Neural cell (in vitro differentiated cells): ENCODE data around the gene MVB12A. TPM values are rescaled to one million over a fixed set of nuclear protein-coding genes. Genes with fewer than 3 reads are reported as not detected.

Source experiments
- H2AFZ ChIP-seq: fragments of 200-600, 300-800 bp; sonication (generic), shearing (Covaris generic); 2 replicates; pipeline ENCODE4 v1.6.0; 2014; ENCODE audit warnings: low read depth, mild to moderate bottlenecking, antibody characterized with exemption, low read length, moderate library complexity
- H3F3A ChIP-seq: fragments of 200-600 bp; shearing (Covaris generic); 2 replicates; pipeline ENCODE4 v1.6.1; 2016; ENCODE audit warnings: mild to moderate bottlenecking, moderate library complexity, mixed read lengths, antibody characterized with exemption, low read length; ENCODE audit not compliant: insufficient read depth, poor library complexity, severe bottlenecking
- H3K27ac ChIP-seq: fragments of 200-600, 300-800 bp; sonication (generic), shearing (Covaris generic); 2 replicates; pipeline ENCODE4 v1.5.1; 2014; ENCODE audit warnings: mild to moderate bottlenecking, low read length, moderate library complexity
- H3K27me3 ChIP-seq: fragments of 300-800, 200-600 bp; sonication (generic), shearing (Covaris generic); 2 replicates; pipeline ENCODE4 v1.6.0; 2014; ENCODE audit warnings: mild to moderate bottlenecking, low read depth, low read length, moderate library complexity; ENCODE audit not compliant: insufficient read depth
- H3K36me3 ChIP-seq: fragments of 300-800, 200-600 bp; sonication (generic), shearing (Covaris generic); 2 replicates; pipeline ENCODE4 v1.5.1; 2014; ENCODE audit warnings: mild to moderate bottlenecking, antibody characterized with exemption, low read length, moderate library complexity; ENCODE audit not compliant: insufficient read depth
- H3K4me2 ChIP-seq: fragments of 300-800, 200-600 bp; sonication (generic), shearing (Covaris generic); 2 replicates; pipeline ENCODE4 v1.6.0; 2014; ENCODE audit warnings: mild to moderate bottlenecking, low read length
- H3K4me3 ChIP-seq: fragments of 300-800, 200-600 bp; sonication (generic), shearing (Covaris generic); 2 replicates; pipeline ENCODE4 v1.5.1; 2014; ENCODE audit warnings: mild to moderate bottlenecking, low read length, moderate library complexity
- H3K79me2 ChIP-seq: fragments of 200-600 bp; shearing (Covaris generic); replicated peaks from 2 replicates; pipeline ENCODE4 v1.6.0; 2014; ENCODE audit warnings: mild to moderate bottlenecking, low read length, moderate library complexity; ENCODE audit not compliant: insufficient read depth
- H3K9ac ChIP-seq: fragments of 300-800, 200-600 bp; sonication (generic), shearing (Covaris generic); 2 replicates; pipeline ENCODE4 v1.6.1; 2016; ENCODE audit warnings: mild to moderate bottlenecking, low read length, mixed read lengths
- H3K9me2 ChIP-seq: fragments of 200-600 bp; shearing (Covaris generic); 2 replicates; pipeline ENCODE4 v1.6.1; 2016; ENCODE audit warnings: mild to moderate bottlenecking, low read length, mixed read lengths; ENCODE audit not compliant: insufficient read depth
- H3K9me3 ChIP-seq: fragments of 200-600, 300-800 bp; sonication (generic), shearing (Covaris generic); 2 replicates; pipeline ENCODE4 v1.6.1; 2016; ENCODE audit warnings: mild to moderate bottlenecking, mixed run types, low read length, moderate library complexity, mixed read lengths
- H4K20me1 ChIP-seq: fragments of 200-600 bp; shearing (Covaris generic); 2 replicates; pipeline ENCODE4 v1.6.1; 2016; ENCODE audit warnings: mild to moderate bottlenecking, mixed run types; ENCODE audit not compliant: insufficient read depth
- EP300 ChIP-seq: fragments of 450-650 bp; conservative IDR thresholded peaks from 2 replicates; pipeline ENCODE4 v1.6.1; 2014; ENCODE audit warnings: antibody characterized with exemption, mild to moderate bottlenecking, moderate library complexity; ENCODE audit not compliant: poor library complexity, severe bottlenecking
- EZH2 ChIP-seq: fragments of 200-600, 300-800 bp; shearing (Covaris generic), sonication (generic); IDR thresholded peaks from 2 replicates; pipeline ENCODE4 v1.6.1; 2014; ENCODE audit warnings: antibody characterized with exemption, low read length, borderline replicate concordance, mild to moderate bottlenecking; ENCODE audit not compliant: insufficient read depth, poor library complexity, severe bottlenecking
- MXI1 ChIP-seq: fragments of 450-650 bp; conservative IDR thresholded peaks from 2 replicates; pipeline ENCODE4 v1.6.1; 2014; ENCODE audit warnings: antibody characterized with exemption, mild to moderate bottlenecking; ENCODE audit not compliant: poor library complexity, severe bottlenecking
- POLR2AphosphoS5 ChIP-seq: IDR thresholded peaks from 2 replicates; pipeline ENCODE4 v1.6.1; 2012
- RAD21 ChIP-seq: fragments of 450-650 bp; conservative IDR thresholded peaks from 2 replicates; pipeline ENCODE4 v1.6.1; 2014; ENCODE audit warnings: antibody characterized with exemption, mild to moderate bottlenecking, moderate library complexity
- SMC3 ChIP-seq: fragments of 450-650 bp; conservative IDR thresholded peaks from 2 replicates; pipeline ENCODE4 v1.6.1; 2014; ENCODE audit warnings: antibody characterized with exemption, mild to moderate bottlenecking, moderate library complexity; ENCODE audit not compliant: poor library complexity
- TAF1 ChIP-seq: IDR thresholded peaks from 2 replicates; pipeline ENCODE4 v1.6.1; 2012; ENCODE audit warnings: low read depth
- polyA plus RNA-seq: library from polyadenylated mRNA; depleted of rRNA; stranded (reverse); fragments of >200 nt; gene quantifications from 2 replicates; pipeline ENCODE4 v1.2.3, GENCODE V29; 2014
- TF ChIP-seq, protein P1 (sequence below): IDR thresholded peaks from 2 replicates; pipeline ENCODE4 v1.6.1; 2012; ENCODE audit warnings: borderline replicate concordance
- TF ChIP-seq, protein P2 (sequence below): fragments of 450-650 bp; IDR thresholded peaks from 2 replicates; pipeline ENCODE4 v1.5.1; 2014; ENCODE audit warnings: antibody characterized with exemption, mild to moderate bottlenecking, moderate library complexity; ENCODE audit not compliant: poor library complexity, severe bottlenecking

Gene MVB12A
- polyA plus RNA-seq, 1 donor from 2014 or later = 43.8 TPM

DNA sequence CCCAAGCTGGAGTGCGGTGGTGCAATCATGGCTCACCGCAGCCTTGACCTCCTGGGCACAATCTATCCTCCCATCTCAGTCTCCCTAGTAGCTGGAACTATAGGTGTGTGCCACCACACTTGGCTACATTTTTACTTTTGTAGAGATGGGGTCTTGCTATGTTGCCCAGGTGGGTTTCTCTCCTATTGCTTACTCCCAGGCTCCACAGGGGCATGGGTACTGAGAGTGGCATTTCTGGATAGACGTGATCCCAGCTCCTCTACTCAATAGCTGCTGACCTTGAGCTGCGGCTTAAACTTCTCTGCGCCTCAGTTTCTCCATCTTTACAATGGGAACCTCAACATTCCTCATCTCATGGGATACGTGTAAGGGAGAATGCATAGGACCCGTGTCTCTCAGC, 11.6 kb downstream of the MVB12A start:
- no peaks in the 10 kb centered on the region for H3K9me3 ChIP-seq

DNA sequence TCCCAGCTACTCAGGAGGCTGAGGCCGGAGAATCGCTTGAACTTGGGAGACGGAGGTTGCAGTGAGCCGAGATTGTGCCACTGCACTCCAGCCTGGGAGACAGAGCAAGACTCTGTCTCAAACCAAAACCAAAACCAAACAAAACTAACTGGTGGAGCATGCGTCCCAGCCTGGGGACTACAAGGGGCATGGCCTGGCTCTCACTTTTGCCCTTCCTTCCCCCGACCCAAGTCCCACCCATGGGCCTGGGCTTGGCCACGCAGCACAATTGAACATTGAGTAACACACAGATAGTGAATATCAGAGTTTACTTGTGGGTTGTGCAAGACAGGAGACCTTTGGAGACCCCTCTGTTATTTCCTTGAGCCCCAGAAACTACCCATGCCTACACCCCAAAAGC, 15.4 kb downstream of the MVB12A start:
- Histone ChIP-seq H3K4me3 (no peak overlapping the region), H3K79me2 (no peaks in the 10 kb centered on the region), H3K36me3 (no peaks in the 10 kb centered on the region), H3K27ac (no peak overlapping the region), H3K4me2 (no peak overlapping the region), H3K27me3 (no peaks in the 10 kb centered on the region), H3K9me2 (no peaks in the 10 kb centered on the region), H3F3A (no peaks in the 10 kb centered on the region), H3K9ac (no peak overlapping the region), H2AFZ (no peak overlapping the region), H4K20me1 (no peaks in the 10 kb centered on the region), H3K9me3 (no peaks in the 10 kb centered on the region)
- TF ChIP-seq SMC3 (no peak), POLR2AphosphoS5 (no peak), EZH2 (no peak), RAD21 (no peak), TAF1 (no peak), MXI1 (no peak), EP300 (no peak)
- TF ChIP-seq, protein P1, sequence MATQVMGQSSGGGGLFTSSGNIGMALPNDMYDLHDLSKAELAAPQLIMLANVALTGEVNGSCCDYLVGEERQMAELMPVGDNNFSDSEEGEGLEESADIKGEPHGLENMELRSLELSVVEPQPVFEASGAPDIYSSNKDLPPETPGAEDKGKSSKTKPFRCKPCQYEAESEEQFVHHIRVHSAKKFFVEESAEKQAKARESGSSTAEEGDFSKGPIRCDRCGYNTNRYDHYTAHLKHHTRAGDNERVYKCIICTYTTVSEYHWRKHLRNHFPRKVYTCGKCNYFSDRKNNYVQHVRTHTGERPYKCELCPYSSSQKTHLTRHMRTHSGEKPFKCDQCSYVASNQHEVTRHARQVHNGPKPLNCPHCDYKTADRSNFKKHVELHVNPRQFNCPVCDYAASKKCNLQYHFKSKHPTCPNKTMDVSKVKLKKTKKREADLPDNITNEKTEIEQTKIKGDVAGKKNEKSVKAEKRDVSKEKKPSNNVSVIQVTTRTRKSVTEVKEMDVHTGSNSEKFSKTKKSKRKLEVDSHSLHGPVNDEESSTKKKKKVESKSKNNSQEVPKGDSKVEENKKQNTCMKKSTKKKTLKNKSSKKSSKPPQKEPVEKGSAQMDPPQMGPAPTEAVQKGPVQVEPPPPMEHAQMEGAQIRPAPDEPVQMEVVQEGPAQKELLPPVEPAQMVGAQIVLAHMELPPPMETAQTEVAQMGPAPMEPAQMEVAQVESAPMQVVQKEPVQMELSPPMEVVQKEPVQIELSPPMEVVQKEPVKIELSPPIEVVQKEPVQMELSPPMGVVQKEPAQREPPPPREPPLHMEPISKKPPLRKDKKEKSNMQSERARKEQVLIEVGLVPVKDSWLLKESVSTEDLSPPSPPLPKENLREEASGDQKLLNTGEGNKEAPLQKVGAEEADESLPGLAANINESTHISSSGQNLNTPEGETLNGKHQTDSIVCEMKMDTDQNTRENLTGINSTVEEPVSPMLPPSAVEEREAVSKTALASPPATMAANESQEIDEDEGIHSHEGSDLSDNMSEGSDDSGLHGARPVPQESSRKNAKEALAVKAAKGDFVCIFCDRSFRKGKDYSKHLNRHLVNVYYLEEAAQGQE = no peak
- TF ChIP-seq, protein P2, sequence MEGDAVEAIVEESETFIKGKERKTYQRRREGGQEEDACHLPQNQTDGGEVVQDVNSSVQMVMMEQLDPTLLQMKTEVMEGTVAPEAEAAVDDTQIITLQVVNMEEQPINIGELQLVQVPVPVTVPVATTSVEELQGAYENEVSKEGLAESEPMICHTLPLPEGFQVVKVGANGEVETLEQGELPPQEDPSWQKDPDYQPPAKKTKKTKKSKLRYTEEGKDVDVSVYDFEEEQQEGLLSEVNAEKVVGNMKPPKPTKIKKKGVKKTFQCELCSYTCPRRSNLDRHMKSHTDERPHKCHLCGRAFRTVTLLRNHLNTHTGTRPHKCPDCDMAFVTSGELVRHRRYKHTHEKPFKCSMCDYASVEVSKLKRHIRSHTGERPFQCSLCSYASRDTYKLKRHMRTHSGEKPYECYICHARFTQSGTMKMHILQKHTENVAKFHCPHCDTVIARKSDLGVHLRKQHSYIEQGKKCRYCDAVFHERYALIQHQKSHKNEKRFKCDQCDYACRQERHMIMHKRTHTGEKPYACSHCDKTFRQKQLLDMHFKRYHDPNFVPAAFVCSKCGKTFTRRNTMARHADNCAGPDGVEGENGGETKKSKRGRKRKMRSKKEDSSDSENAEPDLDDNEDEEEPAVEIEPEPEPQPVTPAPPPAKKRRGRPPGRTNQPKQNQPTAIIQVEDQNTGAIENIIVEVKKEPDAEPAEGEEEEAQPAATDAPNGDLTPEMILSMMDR = no peak

More for the DNA sequence above, 11.6 kb downstream of the MVB12A start:
- H3F3A ChIP-seq = no peaks in the 10 kb centered on the region
- no peaks in the 10 kb centered on the region for H4K20me1 ChIP-seq
- H3K4me3 ChIP-seq = no peak overlapping the region
- TF ChIP-seq EP300 = no peak
- TF ChIP-seq POLR2AphosphoS5 = no peak
- no peak for TF ChIP-seq RAD21
- no peak overlapping the region for H3K9ac ChIP-seq
- H3K79me2 ChIP-seq = no peaks in the 10 kb centered on the region
- no peak overlapping the region for H3K27ac ChIP-seq
- H3K9me2 ChIP-seq = no peaks in the 10 kb centered on the region
- no peak overlapping the region for H3K4me2 ChIP-seq
- H3K36me3 ChIP-seq = no peaks in the 10 kb centered on the region
- H2AFZ ChIP-seq = no peak overlapping the region
- no peaks in the 10 kb centered on the region for H3K27me3 ChIP-seq
